Thyroid gland (tissue), 4 donors: ENCODE measurements around the gene KIF14. TPM values are rescaled to one million over a fixed set of nuclear protein-coding genes. Genes with fewer than 3 reads are reported as not detected.
"Not testable (repeated sequence)": the region's sequence is repeated elsewhere in the genome, so short reads cannot be mapped to it uniquely, and the experiment has no call there.

ENCODE experiments used
- DNase-seq, 2 donors: peaks; one replicate each; pipeline ENCODE4 v3.0.0-alpha.2; 2019
- H3K27ac ChIP-seq, 3 donors: fragments of 200-600 bp; sonication (generic); 1 replicate in 2 of 3; 2 replicates in 1 of 3; pipeline ENCODE4 v1.5.1; 2016 to 2019; ENCODE audit warnings: mild to moderate bottlenecking in 1 of 3, moderate library complexity in 1 of 3
- H3K27me3 ChIP-seq: fragments of 200-600 bp; sonication (generic); one replicate; pipeline ENCODE4 v1.5.1; 2019
- H3K36me3 ChIP-seq, 2 donors: fragments of 200-600 bp; sonication (generic); one replicate each; pipeline ENCODE4 v1.5.1; 2016 to 2019
- H3K4me1 ChIP-seq, 2 donors: fragments of 200-600 bp; sonication (generic); one replicate each; pipeline ENCODE4 v1.5.1; 2017 to 2019
- H3K4me3 ChIP-seq, 3 donors: fragments of 200-600 bp; sonication (generic); replicated peaks in 1 of 3; 1 replicate in 2 of 3; 2 replicates in 1 of 3; pipeline ENCODE4 v1.5.1; 2016; ENCODE audit warnings: mild to moderate bottlenecking in 1 of 3
- H3K9me3 ChIP-seq: fragments of 200-600 bp; sonication (generic); one replicate; pipeline ENCODE4 v1.5.1; 2017
- POLR2A ChIP-seq, 2 donors: fragments of 450-650 bp; IDR thresholded peaks; one replicate each; pipeline ENCODE4 v1.6.1; 2017; ENCODE audit warnings: antibody characterized with exemption in 2 of 2, mild to moderate bottlenecking in 2 of 2, moderate library complexity in 1 of 2
- WGBS, 2 donors: methylation state at CpG; one replicate each; pipeline ENCODE4 v1.1.5; 2017; 5-methylcytosine and 5-hydroxymethylcytosine counted together
- intact Hi-C: fragments of 100-400 bp; cut with DNase I; formaldehyde crosslinking; loops from one replicate; pipeline ENCODE4 v1.15.1; 2023
- total RNA-seq, 4 donors: library from RNA; depleted of rRNA; stranded (reverse); fragments of >200 nt; gene quantifications; one replicate each; pipeline ENCODE4 v1.2.3, GENCODE V29; 2016
- TF ChIP-seq, protein P1 (sequence below), 6 experiments: fragments of 200-600 bp in 3 of 6; fragments of 450-650 bp in 3 of 6; sonication (generic) in 3 of 6; IDR thresholded peaks; one replicate each; pipeline ENCODE4 v1.5.1; 2016 to 2019; ENCODE audit warnings: antibody characterized with exemption in 6 of 6, mild to moderate bottlenecking in 2 of 6, inconsistent platforms in 1 of 6, moderate library complexity in 1 of 6

KIF14 gene
- total RNA-seq, 4 donors from 2014 or later = 0.05 to 0.42 (median 0.18) TPM

DNA sequence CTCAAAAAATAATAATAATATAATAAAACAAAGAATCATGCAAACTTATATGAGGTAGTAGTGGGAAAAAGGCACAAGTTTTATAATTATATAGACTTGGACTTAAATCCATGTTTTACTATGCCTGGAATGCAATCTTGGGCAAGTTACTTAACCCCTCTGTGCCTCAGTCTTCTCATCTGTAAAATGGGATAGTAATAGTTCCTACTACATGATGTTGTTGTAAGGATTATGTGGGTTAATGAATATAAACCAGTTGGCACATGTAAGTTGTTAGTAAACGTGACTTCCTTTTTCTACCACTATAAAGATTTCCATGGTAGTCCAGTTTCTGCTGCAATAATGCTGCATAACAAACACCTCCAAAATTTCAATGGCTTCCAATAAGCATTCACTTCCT, 10.8 kb upstream of the KIF14 start:
- no peaks in the 10 kb centered on the region for H3K4me1 ChIP-seq
- no peaks in the 10 kb centered on the region for H3K27me3 ChIP-seq
- H3K36me3 ChIP-seq = no peaks in the 10 kb centered on the region
- no peak overlapping the region for H3K27ac ChIP-seq
- no peak for DNase-seq
- no peaks in the 10 kb centered on the region for H3K9me3 ChIP-seq
- TF ChIP-seq, protein P1, sequence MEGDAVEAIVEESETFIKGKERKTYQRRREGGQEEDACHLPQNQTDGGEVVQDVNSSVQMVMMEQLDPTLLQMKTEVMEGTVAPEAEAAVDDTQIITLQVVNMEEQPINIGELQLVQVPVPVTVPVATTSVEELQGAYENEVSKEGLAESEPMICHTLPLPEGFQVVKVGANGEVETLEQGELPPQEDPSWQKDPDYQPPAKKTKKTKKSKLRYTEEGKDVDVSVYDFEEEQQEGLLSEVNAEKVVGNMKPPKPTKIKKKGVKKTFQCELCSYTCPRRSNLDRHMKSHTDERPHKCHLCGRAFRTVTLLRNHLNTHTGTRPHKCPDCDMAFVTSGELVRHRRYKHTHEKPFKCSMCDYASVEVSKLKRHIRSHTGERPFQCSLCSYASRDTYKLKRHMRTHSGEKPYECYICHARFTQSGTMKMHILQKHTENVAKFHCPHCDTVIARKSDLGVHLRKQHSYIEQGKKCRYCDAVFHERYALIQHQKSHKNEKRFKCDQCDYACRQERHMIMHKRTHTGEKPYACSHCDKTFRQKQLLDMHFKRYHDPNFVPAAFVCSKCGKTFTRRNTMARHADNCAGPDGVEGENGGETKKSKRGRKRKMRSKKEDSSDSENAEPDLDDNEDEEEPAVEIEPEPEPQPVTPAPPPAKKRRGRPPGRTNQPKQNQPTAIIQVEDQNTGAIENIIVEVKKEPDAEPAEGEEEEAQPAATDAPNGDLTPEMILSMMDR (IDR thresholded peaks at IDR 0.05) = no peak
- no peak for TF ChIP-seq POLR2A (IDR thresholded peaks at IDR 0.05)
- intact Hi-C loops = no loop called here
- no peak overlapping the region for H3K4me3 ChIP-seq
- WGBS, 2 donors = 97 to 100% methylated on average over 1 of the region's 1 CpG

DNA sequence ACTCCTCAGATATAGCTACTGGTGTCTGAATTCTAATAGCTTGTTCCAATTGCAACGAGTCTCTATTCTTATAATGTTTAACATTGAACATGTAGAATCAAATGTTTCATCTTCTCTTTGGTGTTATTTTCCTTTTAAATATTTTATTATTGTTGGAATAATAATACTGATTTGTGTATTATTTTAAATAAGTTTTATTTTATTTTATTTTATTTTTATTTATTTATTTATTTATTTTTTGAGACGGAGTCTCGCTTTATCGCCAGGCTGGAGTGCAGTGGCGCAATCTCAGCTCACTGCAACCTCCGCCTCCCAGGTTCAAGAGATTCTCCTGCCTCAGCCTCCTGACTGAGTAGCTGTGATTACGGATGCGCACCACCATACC, 10.0 kb upstream of the KIF14 start:
- H3K36me3 ChIP-seq, DNase-seq, H3K27me3 ChIP-seq, H3K4me1 ChIP-seq, intact Hi-C loops, H3K9me3 ChIP-seq, H3K27ac ChIP-seq, H3K4me3 ChIP-seq: not testable (repeated sequence)
- 97 to 98% methylated on average over 8 of the region's 8 CpGs for WGBS, 2 donors

DNA sequence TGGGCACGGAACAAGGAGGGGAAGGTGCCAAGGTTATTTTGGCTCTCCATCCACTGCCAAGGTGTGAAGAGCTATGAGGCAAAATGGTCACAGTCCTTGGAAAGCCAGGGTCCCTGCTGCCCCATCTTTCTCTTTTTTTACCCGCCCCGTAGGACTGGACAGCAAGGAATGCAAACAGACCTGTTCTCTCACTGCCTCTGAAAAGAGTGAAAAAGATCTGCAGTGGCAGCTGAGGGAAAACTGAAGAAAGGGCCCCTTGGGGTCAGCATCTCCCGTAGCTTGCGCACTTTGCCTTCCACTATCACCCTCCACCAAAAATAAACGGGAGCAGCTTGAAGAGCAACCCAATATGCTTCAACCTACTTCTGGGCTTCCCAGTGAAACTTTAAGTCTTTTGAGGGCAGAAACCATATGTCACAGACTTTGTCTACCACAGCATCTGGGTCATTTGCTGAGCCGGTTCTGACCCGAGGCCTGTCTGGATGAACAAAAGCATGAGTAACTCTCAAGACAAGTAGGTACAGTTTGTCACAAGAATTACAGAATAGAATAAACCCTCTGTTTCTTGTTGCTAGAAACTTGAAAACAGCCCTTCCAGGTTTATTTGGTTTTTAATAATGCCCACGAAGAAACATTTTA, 9.4 kb upstream of the KIF14 start:
- TF ChIP-seq, protein P1 (IDR thresholded peaks at IDR 0.05) = no peak
- no peak for TF ChIP-seq POLR2A (IDR thresholded peaks at IDR 0.05)
- intact Hi-C loops = loop anchor here (10.0 kb wide), 1 partner anchor 105 kb away; the partner anchor contains the start of gene CAMSAP2
- no peaks in the 10 kb centered on the region for H3K27me3 ChIP-seq
- no peak overlapping the region for H3K4me3 ChIP-seq
- DNase-seq = no peak
- H3K36me3 ChIP-seq = no peaks in the 10 kb centered on the region
- H3K27ac ChIP-seq = no peak overlapping the region
- H3K9me3 ChIP-seq = no peaks in the 10 kb centered on the region
- 49 to 65% methylated on average over 9 of the region's 9 CpGs for WGBS, 2 donors
- H3K4me1 ChIP-seq = no peaks in the 10 kb centered on the region

DNA sequence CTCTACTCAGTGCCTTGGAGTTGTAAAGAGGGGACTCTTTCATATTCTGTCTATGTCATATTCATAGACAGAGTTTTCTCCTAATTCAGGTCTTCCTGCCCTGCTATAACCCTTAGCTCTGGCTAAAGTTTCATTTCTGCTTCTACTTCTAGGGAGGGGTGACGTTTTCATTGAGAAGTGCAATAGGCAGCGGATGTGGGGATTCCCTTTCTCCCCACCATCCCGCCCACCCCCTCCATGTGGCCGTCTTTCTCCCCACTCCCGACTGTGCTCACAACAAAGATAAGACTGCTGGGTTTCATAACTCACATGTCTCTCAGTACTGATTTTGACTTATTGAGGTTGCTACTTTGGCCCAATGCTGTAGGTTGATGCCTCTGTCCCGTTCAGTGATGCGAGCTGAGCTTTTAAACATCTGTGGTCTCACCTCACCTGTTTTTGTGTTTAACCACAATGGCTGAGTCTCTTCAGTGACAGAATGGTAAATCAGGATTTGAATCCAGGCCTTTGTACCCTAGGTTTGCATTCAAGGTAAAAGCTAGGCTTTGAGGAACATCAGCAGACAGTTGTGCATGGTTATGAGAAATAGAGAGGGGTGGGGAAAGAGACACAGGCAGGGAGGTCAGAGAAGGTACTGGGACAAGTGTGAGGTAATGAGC, 7.8 kb upstream of the KIF14 start:
- Histone ChIP-seq H3K4me3 (no peak overlapping the region), H3K9me3 (no peaks in the 10 kb centered on the region), H3K4me1 (no peaks in the 10 kb centered on the region), H3K27ac (no peak overlapping the region), H3K27me3 (no peaks in the 10 kb centered on the region), H3K36me3 (no peaks in the 10 kb centered on the region)
- no peak for TF ChIP-seq POLR2A (IDR thresholded peaks at IDR 0.05)
- TF ChIP-seq, protein P1 (IDR thresholded peaks at IDR 0.05) = no peak
- intact Hi-C loops = loop anchor here (10.0 kb wide), 1 partner anchor 106 kb away; the partner anchor contains the start of gene CAMSAP2
- DNase-seq = no peak
- 82 to 85% methylated on average over 7 of the region's 7 CpGs for WGBS, 2 donors

DNA sequence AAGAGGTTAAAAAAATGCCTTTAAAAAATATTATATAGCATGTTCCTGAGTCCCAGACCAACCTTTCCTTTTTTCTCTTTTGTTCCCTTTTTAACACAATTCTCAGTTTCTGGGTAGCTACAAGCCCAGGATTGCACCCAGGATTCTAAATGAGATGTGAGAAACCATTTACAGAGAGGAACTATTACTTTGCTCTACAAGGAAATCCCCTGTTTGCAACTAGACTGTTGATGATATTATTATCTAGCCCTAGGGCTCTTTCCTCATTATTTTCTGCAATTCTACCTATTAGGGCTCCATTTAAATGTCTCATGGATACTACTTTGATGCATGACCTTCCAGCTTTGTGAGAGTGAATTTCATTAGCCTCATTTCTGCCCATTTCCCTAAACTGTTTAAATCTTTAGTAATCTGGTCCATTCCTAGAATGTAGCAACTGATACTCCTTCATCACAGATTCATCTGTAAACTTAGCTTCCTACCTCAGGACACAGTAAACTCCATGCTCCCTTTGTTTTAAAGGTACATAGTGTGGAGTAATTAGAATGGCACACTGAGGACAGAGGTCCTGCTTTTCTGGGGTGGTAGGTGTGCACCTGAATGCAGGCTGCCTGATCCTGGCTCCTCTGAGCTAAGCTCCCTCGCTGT, 7.1 kb upstream of the KIF14 start:
- DNase-seq = no peak
- Histone ChIP-seq H3K9me3 (no peaks in the 10 kb centered on the region), H3K36me3 (no peaks in the 10 kb centered on the region), H3K4me1 (no peaks in the 10 kb centered on the region), H3K27me3 (no peaks in the 10 kb centered on the region), H3K4me3 (no peak overlapping the region), H3K27ac (no peak overlapping the region)
- intact Hi-C loops = loop anchor here (10.0 kb wide), 1 partner anchor 107 kb away; the partner anchor contains the start of gene CAMSAP2
- WGBS, 2 donors = 90 to 94% methylated on average over 1 of the region's 1 CpG
- TF ChIP-seq, protein P1 (IDR thresholded peaks at IDR 0.05) = no peak
- TF ChIP-seq POLR2A (IDR thresholded peaks at IDR 0.05) = no peak
